Fibroblast of lung (primary cell): ENCODE measurements around the gene NUTM1. TPM values are rescaled to one million over a fixed set of nuclear protein-coding genes. Genes with fewer than 3 reads are reported as not detected.

Experiments
- DNase-seq, 2 donors: peaks; one replicate each; pipeline versions ENCODE4 v3.0.0 to v3.0.0-alpha.2; 2010; ENCODE audit warnings: low read depth in 2 of 2
- H2AFZ ChIP-seq: 2 replicates; pipeline ENCODE4 v1.5.1; 2012; ENCODE audit warnings: low read length, control low read depth, inconsistent platforms
- H3K27ac ChIP-seq: 2 replicates; pipeline ENCODE4 v1.5.1; 2011; ENCODE audit warnings: low read length, control low read depth; ENCODE audit not compliant: insufficient read depth
- H3K27me3 ChIP-seq: 2 replicates; pipeline ENCODE4 v1.5.1; 2011; ENCODE audit warnings: mild to moderate bottlenecking, low read length; ENCODE audit not compliant: control insufficient read depth, insufficient read depth
- H3K36me3 ChIP-seq: 2 replicates; pipeline ENCODE4 v1.5.1; 2011; ENCODE audit warnings: low read length; ENCODE audit not compliant: control insufficient read depth, insufficient read depth
- H3K4me1 ChIP-seq: 2 replicates; pipeline ENCODE4 v1.5.1; 2011; ENCODE audit warnings: low read length; ENCODE audit not compliant: control insufficient read depth, insufficient read depth; ENCODE audit errors: extremely low read depth
- H3K4me2 ChIP-seq: 2 replicates; pipeline ENCODE4 v1.5.1; 2011; ENCODE audit warnings: low read length, control low read depth; ENCODE audit not compliant: insufficient read depth; ENCODE audit errors: extremely low read depth
- H3K4me3 ChIP-seq, 4 experiments: fragments of 200-600 bp in 1 of 4; sonication (generic) in 1 of 4; replicated peaks in 1 of 4; 2 replicates each; pipeline ENCODE4 v1.5.1; 2011 to 2016; ENCODE audit warnings: low read length in 4 of 4, low read depth in 3 of 4, mild to moderate bottlenecking in 3 of 4, control low read depth in 2 of 4, inconsistent platforms in 1 of 4, mixed read lengths in 1 of 4; ENCODE audit not compliant: insufficient read depth in 1 of 4; ENCODE audit errors: control extremely low read depth in 1 of 4
- H3K79me2 ChIP-seq: 2 replicates; pipeline ENCODE4 v1.5.1; 2012; ENCODE audit warnings: mild to moderate bottlenecking, low read length, inconsistent platforms; ENCODE audit not compliant: control insufficient read depth, insufficient read depth
- H3K9ac ChIP-seq: 2 replicates; pipeline ENCODE4 v1.5.1; 2011; ENCODE audit warnings: mild to moderate bottlenecking, low read length, control low read depth; ENCODE audit not compliant: insufficient read depth
- H3K9me3 ChIP-seq: 2 replicates; pipeline ENCODE4 v1.5.1; 2012; ENCODE audit warnings: low read depth, low read length; ENCODE audit not compliant: control insufficient read depth, insufficient read depth
- H4K20me1 ChIP-seq: 2 replicates; pipeline ENCODE4 v1.5.1; 2011; ENCODE audit warnings: low read length; ENCODE audit not compliant: control insufficient read depth, insufficient read depth; ENCODE audit errors: extremely low read depth
- CTCF ChIP-seq, 2 donors: IDR thresholded peaks in 1 of 2; conservative IDR thresholded peaks in 1 of 2; 1 replicate in 1 of 2; 2 replicates in 1 of 2; pipeline ENCODE4 v1.5.1; 2011 to 2012; ENCODE audit warnings: low read length in 2 of 2, control low read depth in 1 of 2, inconsistent platforms in 1 of 2, low read depth in 1 of 2, mild to moderate bottlenecking in 1 of 2
- EZH2 ChIP-seq: IDR thresholded peaks from 2 replicates; pipeline ENCODE4 v1.5.1; 2012; ENCODE audit warnings: low read length, control low read depth, mild to moderate bottlenecking; ENCODE audit errors: missing control alignments
- polyA minus RNA-seq: library from RNA; depleted of rRNA, polyadenylated mRNA; stranded (reverse); fragments of >200 nt; gene quantifications from 2 replicates; pipeline ENCODE4 v1.2.3, GENCODE V29; 2011; ENCODE audit warnings: low replicate concordance
- polyA plus RNA-seq, 2 donors: library from polyadenylated mRNA; depleted of rRNA in 1 of 2; stranded (reverse) in 1 of 2; unstranded in 1 of 2; fragments of >200 nt; gene quantifications; 2 replicates each; pipeline ENCODE4 v1.2.1, GENCODE V29; 2011 to 2012; ENCODE audit warnings: missing spikeins in 1 of 2
- total RNA-seq: library from RNA; depleted of rRNA; stranded (reverse); fragments of >200 nt; gene quantifications from 2 replicates; pipeline ENCODE4 v1.2.1, GENCODE V29; 2014

NUTM1 gene
- not detected in 2 replicates for total RNA-seq
- polyA plus RNA-seq: not detected in 2 replicates
- not detected in 2 replicates for polyA plus RNA-seq (2012)
- polyA minus RNA-seq: not detected in 2 replicates

- H2AFZ ChIP-seq: peak within 1 kb of the TSS; percentile 96
- peak within 1 kb of the TSS; percentile 58 to 99 (median 93) for H3K4me3 ChIP-seq
- no peaks in the 10 kb centered on the region for H3K27me3 ChIP-seq
- peak; percentile 93 to 95 for DNase-seq
- no peaks in the 10 kb centered on the region for H3K4me1 ChIP-seq
- TF ChIP-seq EZH2 (no peak), CTCF (conservative IDR thresholded peaks at IDR 0.05 in 1 of 2, IDR thresholded peaks at IDR 0.05 in 1 of 2; ENCODE audit: low read depth in 1 of 2, low read length in 2 of 2) (peak; percentile 85 to 98)
- H3K79me2 ChIP-seq: peaks cover 19% of the 10 kb centered on the region
- no peaks in the 10 kb centered on the region for H3K9me3 ChIP-seq
- H3K27ac ChIP-seq: peak within 1 kb of the TSS; percentile 86
- H3K36me3 ChIP-seq: no peaks in the 10 kb centered on the region
- H3K4me2 ChIP-seq: peak within 1 kb of the TSS; percentile 73
- H4K20me1 ChIP-seq: no peaks in the 10 kb centered on the region
- H3K9ac ChIP-seq: peak within 1 kb of the TSS; percentile 77
Observed at GRCh38 chr15:34342737-34343575, at the start of gene NUTM1, which contains the start of gene NOP10. NUTM1 (plus strand) TSS chr15:34343315; CDS start chr15:34343697, 382 bp downstream. NOP10 (minus strand) TSS chr15:34343136; CDS start chr15:34343073, 63 bp downstream.

GRCh38 chr15:34297059-34297458 lies 46.1 kb upstream of the NUTM1 start:
- Histone ChIP-seq H3K9ac (no peak overlapping the region), H2AFZ (no peak overlapping the region), H3K4me1 (no peaks in the 10 kb centered on the region), H4K20me1 (no peaks in the 10 kb centered on the region), H3K4me2 (peak overlapping the region; percentile 13), H3K27ac (no peak overlapping the region), H3K36me3 (no peaks in the 10 kb centered on the region), H3K79me2 (no peaks in the 10 kb centered on the region), H3K9me3 (no peaks in the 10 kb centered on the region), H3K4me3 (no peak overlapping the region), H3K27me3 (no peaks in the 10 kb centered on the region)
- TF ChIP-seq EZH2: no peak
- TF ChIP-seq CTCF (conservative IDR thresholded peaks at IDR 0.05 in 1 of 2, IDR thresholded peaks at IDR 0.05 in 1 of 2; ENCODE audit: low read depth in 1 of 2, low read length in 2 of 2): no peak
- peak in 1 of 2 donors; percentile 28 for DNase-seq

- Histone ChIP-seq H3K4me1 (no peaks in the 10 kb centered on the region), H3K27ac (no peak overlapping the region), H3K9me3 (no peaks in the 10 kb centered on the region), H3K9ac (no peak overlapping the region), H3K4me3 (no peak overlapping the region), H3K79me2 (no peaks in the 10 kb centered on the region), H3K27me3 (no peaks in the 10 kb centered on the region), H3K4me2 (no peak overlapping the region), H4K20me1 (no peaks in the 10 kb centered on the region), H2AFZ (no peak overlapping the region), H3K36me3 (no peaks in the 10 kb centered on the region)
- no peak for DNase-seq
- TF ChIP-seq CTCF (conservative IDR thresholded peaks at IDR 0.05 in 1 of 2, IDR thresholded peaks at IDR 0.05 in 1 of 2; ENCODE audit: low read depth in 1 of 2, low read length in 2 of 2) (no peak), EZH2 (no peak)
Observed at GRCh38 chr15:34301058-34301457, 42.1 kb upstream of the NUTM1 start.
